OCI-LY1 (cell line): ENCODE measurements around the gene PACRG.

Source experiments
- H2AFZ ChIP-seq: fragments of 200-600 bp; sonication (generic), shearing (Covaris generic); 2 replicates; pipeline ENCODE4 v1.6.0; 2014; ENCODE audit warnings: antibody characterized with exemption, mild to moderate bottlenecking, low read length
- H3F3A ChIP-seq: fragments of 200-600 bp; sonication (generic), shearing (Covaris generic); 2 replicates; pipeline ENCODE4 v1.6.0; 2014; ENCODE audit warnings: mild to moderate bottlenecking, antibody characterized with exemption, low read length, moderate library complexity; ENCODE audit not compliant: insufficient read depth
- H3K27ac ChIP-seq: fragments of 200-600 bp; sonication (generic); 2 replicates; pipeline ENCODE4 v1.5.1; 2014; ENCODE audit warnings: low read length, mixed run types, mild to moderate bottlenecking, low read depth; ENCODE audit not compliant: poor library complexity, severe bottlenecking
- H3K27me3 ChIP-seq: fragments of 200-600 bp; sonication (generic); 2 replicates; pipeline ENCODE4 v1.6.0; 2014; ENCODE audit warnings: antibody characterized with exemption, mild to moderate bottlenecking, low read length, moderate library complexity; ENCODE audit not compliant: insufficient read depth
- H3K36me3 ChIP-seq: fragments of 200-600 bp; sonication (generic); 2 replicates; pipeline ENCODE4 v1.6.1; 2014; ENCODE audit warnings: mild to moderate bottlenecking, antibody characterized with exemption, low read length, moderate library complexity, mixed read lengths; ENCODE audit not compliant: insufficient read depth
- H3K4me1 ChIP-seq: fragments of 200-600 bp; sonication (generic); 2 replicates; pipeline ENCODE4 v1.5.1; 2014; ENCODE audit warnings: mild to moderate bottlenecking, low read length, moderate library complexity; ENCODE audit not compliant: insufficient read depth, severe bottlenecking
- H3K4me2 ChIP-seq: fragments of 200-600 bp; sonication (generic), shearing (Covaris generic); 2 replicates; pipeline ENCODE4 v1.6.1; 2014; ENCODE audit warnings: low read length
- H3K4me3 ChIP-seq: fragments of 200-600 bp; sonication (generic); 2 replicates; pipeline ENCODE4 v1.5.1; 2014; ENCODE audit warnings: low read length, low read depth, mild to moderate bottlenecking, mixed read lengths; ENCODE audit not compliant: poor library complexity, severe bottlenecking
- H3K79me2 ChIP-seq: fragments of 200-600 bp; shearing (Covaris generic); 2 replicates; pipeline ENCODE4 v1.6.1; 2016; ENCODE audit warnings: mixed run types, low read length, mixed read lengths; ENCODE audit not compliant: insufficient read depth
- H3K9ac ChIP-seq: fragments of 200-600 bp; sonication (generic), shearing (Covaris generic); 2 replicates; pipeline ENCODE4 v1.6.1; 2014; ENCODE audit warnings: mild to moderate bottlenecking, low read length, mixed read lengths
- H3K9me2 ChIP-seq: fragments of 200-600 bp; sonication (generic), shearing (Covaris generic); 2 replicates; pipeline ENCODE4 v1.6.1; 2014; ENCODE audit warnings: low read depth, mild to moderate bottlenecking, low read length, mixed read lengths
- H3K9me3 ChIP-seq: fragments of 200-600 bp; shearing (Covaris generic); 2 replicates; pipeline ENCODE4 v1.6.1; 2014; ENCODE audit warnings: low read length, mixed read lengths
- H4K20me1 ChIP-seq: fragments of 200-600 bp; sonication (generic), shearing (Covaris generic); 2 replicates; pipeline ENCODE4 v1.6.0; 2016; ENCODE audit warnings: mild to moderate bottlenecking, low read length; ENCODE audit not compliant: insufficient read depth
- CTCF ChIP-seq: fragments of 200-600 bp; sonication (generic), shearing (Covaris generic); IDR thresholded peaks from 2 replicates; pipeline ENCODE4 v1.5.1; 2017; ENCODE audit warnings: mild to moderate bottlenecking, antibody characterized with exemption, low read length, moderate library complexity, mixed read lengths
- EZH2 ChIP-seq: fragments of 200-600 bp; sonication (generic), shearing (Covaris generic); IDR thresholded peaks from 2 replicates; pipeline ENCODE4 v1.8.0; 2017; ENCODE audit warnings: borderline replicate concordance, mixed run types, mild to moderate bottlenecking, antibody characterized with exemption, low read length, moderate library complexity, mixed read lengths

Gene PACRG

GRCh38 chr6:163159110-163159509, 431.3 kb downstream of the PACRG start:
- Histone ChIP-seq H3F3A (no peaks in the 10 kb centered on the region), H3K27ac (no peak overlapping the region), H3K79me2 (no peaks in the 10 kb centered on the region), H3K4me3 (no peak overlapping the region), H3K9me3 (no peaks in the 10 kb centered on the region), H3K9ac (no peak overlapping the region), H3K4me2 (no peak overlapping the region), H2AFZ (no peak overlapping the region), H3K9me2 (no peaks in the 10 kb centered on the region), H3K27me3 (0 out of 2 replicates have a peak, but pooled peaks cover 4% of the 10 kb centered on the region), H4K20me1 (no peaks in the 10 kb centered on the region), H3K36me3 (no peaks in the 10 kb centered on the region), H3K4me1 (no peaks in the 10 kb centered on the region)
- no peak for TF ChIP-seq CTCF
- no peak for TF ChIP-seq EZH2

DNA sequence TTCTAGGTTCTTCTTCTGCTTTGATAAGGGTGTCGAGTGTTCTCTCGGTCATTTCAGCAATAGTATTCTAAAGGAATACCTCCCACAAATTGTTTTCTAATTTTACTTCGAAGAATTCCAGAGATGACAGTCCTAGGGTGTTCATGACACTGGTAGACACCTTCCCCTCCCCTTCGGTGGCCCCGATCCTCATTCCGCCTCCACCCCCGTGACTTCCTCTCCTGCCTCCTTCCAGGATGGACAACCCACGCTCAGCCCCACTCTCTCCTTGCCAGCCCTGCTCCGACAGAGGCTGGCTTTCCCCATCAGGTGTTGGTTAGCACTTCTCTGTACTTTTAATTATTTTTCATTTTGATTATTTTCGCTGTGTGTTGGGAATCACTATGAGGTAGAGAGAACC, 431.9 kb downstream of the PACRG start:
- Histone ChIP-seq H3K27me3 (0 out of 2 replicates have a peak, but pooled peaks cover 4% of the 10 kb centered on the region), H4K20me1 (no peaks in the 10 kb centered on the region), H2AFZ (no peak overlapping the region), H3K4me1 (no peaks in the 10 kb centered on the region), H3K9me3 (no peaks in the 10 kb centered on the region), H3K36me3 (no peaks in the 10 kb centered on the region), H3K9ac (no peak overlapping the region), H3K9me2 (no peaks in the 10 kb centered on the region), H3K79me2 (no peaks in the 10 kb centered on the region), H3K4me2 (no peak overlapping the region), H3K27ac (no peak overlapping the region), H3F3A (no peaks in the 10 kb centered on the region), H3K4me3 (no peak overlapping the region)
- TF ChIP-seq EZH2 (no peak), CTCF (no peak)

- Histone ChIP-seq H3K9me2 (no peaks in the 10 kb centered on the region), H3K4me3 (no peak overlapping the region), H3K9ac (no peak overlapping the region), H3K36me3 (no peaks in the 10 kb centered on the region), H3K27me3 (0 out of 2 replicates have a peak, but pooled peaks cover 4% of the 10 kb centered on the region), H4K20me1 (no peaks in the 10 kb centered on the region), H3K9me3 (no peaks in the 10 kb centered on the region), H2AFZ (no peak overlapping the region), H3K79me2 (no peaks in the 10 kb centered on the region), H3K4me2 (no peak overlapping the region), H3K27ac (no peak overlapping the region), H3F3A (no peaks in the 10 kb centered on the region), H3K4me1 (no peaks in the 10 kb centered on the region)
- no peak for TF ChIP-seq CTCF
- no peak for TF ChIP-seq EZH2
Measured at GRCh38 chr6:163162007-163162873, 434.5 kb downstream of the PACRG start.
